Occipital lobe (tissue), 2 donors: Measurements from ENCODE around the gene DCLK1. TPM values are rescaled to one million over a fixed set of nuclear protein-coding genes. Genes with fewer than 3 reads are reported as not detected.

Source experiments
- DNase-seq: peaks from one replicate; lab custom pipeline; 2025; lab: John Stamatoyannopoulos, UW
- total RNA-seq: library from RNA; depleted of rRNA; stranded (reverse); fragments of >200 nt; gene quantifications from one replicate; pipeline ENCODE4 v1.2.3, GENCODE V29; 2014

The DCLK1 gene
- total RNA-seq, 1 donor from 2014 or later = 385 TPM

DNA sequence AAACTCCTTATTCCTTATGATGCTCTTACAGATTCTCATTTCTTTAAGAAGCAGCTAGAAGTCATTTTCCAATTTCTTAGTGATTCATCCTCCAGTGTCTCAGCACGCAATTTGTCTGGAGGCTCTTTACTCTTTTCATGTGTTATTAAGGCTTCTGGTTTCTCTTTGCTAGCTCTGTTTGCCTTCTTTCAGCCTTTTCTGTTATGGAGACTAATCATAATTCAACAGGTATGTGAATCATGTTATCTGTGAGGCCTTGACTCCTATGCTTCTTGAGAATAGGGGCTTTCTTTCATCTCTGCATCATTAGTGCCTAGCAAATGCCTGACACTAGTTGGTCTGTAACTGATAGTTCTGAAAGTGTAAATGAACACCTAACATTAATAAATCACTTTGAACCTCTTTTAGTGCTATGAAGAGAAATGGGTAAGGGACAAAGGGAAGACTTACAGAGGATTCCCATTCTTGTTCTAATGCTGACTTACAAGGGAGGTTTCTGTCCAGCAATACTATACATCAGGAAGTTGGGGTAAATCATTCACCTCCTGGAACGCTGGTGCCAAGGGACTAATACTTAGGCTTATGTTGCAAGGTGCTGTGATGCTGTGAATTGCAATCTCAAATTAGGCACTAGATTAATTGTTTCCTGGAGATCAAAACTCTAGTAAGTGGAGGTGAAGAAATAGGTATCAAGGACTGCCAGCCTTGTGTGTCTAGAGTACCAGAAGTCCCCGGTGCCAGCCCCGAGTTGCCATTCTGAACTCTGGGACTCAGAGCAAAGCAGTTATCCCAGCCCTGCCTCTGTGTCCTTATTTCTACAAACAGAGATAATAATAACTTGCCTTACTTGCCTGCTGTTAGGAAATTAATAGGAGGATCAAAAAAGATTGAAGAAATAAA lies 265.6 kb downstream of the DCLK1 start:
- no peak for DNase-seq

DNA sequence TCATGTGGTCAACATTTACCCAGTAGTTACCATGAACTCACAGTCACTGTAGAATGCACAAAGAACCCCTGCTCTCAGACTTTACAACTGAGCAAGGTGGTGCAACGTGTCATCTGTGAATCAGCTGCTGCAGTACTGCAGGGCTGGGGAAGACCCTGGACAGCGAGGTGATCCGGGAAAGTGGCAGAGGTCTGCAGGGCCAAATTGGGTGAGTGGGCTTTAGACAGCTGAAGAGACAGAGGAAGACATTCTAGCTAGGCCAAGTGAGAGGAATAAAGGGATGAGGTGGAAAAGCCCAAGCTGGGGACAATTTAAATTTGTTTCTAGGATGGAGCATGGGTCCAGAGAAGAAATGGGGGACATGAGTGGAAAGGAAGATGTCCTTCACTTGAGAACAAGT lies 270.5 kb downstream of the DCLK1 start:
- no peak for DNase-seq

DNA sequence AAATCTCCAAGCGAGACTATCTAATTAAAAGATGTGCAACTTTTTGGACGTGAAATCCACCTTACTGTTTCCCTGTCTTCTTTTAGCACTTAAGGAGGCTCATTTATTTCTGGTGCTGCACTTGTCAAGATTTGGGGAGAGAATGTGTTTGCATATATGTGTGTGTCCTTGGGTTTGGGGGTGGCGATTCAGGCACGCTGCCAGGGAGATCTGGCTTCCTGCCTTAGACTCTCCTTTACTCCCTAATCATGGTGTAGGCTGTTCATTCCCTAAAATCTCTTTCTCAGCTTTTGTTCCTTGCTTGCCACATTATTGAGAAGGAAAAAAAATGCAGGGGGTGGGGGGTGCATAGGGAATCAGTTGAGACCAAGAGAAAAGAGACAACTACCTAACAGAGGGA lies 271.2 kb downstream of the DCLK1 start:
- DNase-seq = no peak

DNA sequence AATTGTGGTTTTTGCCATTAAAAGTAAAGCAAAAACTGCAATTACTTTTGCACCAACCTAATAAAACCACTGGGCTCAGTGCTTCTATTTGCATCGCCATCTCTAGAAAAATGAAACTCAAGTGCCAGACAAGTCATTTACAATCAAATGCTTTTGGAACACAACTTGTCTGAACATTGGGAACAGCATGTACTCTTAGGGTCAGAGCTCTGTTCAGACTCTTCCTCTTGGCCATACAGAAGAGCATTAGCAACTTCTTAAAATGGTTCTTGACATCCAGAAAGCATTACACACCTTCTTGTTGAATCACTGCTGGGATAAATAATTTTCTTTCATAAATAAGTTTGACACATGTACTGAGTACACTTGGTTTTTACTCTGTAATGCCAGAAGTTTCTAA lies 272.5 kb downstream of the DCLK1 start:
- no peak for DNase-seq

DNA sequence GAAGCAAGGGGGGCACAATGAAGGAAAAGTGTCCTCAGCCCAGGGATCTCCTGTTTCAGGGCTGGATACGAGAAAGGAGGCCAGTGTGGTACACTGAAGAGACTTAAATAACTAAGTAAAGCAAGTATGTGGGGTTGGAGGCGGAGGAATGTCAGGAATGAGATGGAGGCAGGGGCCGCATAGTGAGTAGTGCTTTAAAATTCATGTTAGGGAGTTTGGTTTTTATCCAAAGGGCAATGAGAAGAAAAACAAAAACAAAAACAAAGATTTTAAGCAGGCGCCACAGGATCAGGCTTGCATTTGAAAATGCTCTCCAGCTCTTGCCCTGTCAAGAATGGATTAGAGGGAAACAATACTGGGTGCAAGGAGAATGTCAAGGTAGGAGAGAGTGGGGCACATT lies 273.4 kb downstream of the DCLK1 start:
- DNase-seq = no peak

DNA sequence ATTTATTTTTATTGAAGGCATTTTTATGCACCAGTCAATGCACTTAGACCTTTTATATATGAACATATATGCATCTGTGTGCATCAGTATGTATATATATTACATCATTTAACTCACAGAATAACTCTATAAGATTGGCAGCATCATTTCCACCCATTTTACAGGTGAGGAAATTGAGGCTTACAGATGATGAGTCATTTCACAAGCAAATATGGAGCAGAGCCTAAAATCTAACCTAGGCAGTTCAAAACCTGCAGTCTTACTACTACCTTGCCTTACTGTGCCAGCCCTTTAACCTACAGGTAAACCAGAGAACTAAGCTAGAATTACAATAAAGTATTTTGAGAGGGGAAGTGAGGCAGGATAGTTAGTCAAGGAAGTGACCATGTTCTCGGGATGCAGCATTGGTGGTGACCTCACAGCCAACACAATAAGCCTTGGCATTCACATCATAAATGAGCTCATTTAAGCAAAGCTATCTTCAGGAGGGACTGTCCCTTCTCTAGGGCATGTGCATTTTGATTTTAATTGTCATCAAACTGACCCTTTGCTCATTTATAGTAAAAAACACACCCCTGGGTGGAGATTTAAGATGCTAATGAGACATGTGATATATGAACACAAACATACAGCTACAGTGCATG lies 274.3 kb downstream of the DCLK1 start:
- no peak for DNase-seq

DNA sequence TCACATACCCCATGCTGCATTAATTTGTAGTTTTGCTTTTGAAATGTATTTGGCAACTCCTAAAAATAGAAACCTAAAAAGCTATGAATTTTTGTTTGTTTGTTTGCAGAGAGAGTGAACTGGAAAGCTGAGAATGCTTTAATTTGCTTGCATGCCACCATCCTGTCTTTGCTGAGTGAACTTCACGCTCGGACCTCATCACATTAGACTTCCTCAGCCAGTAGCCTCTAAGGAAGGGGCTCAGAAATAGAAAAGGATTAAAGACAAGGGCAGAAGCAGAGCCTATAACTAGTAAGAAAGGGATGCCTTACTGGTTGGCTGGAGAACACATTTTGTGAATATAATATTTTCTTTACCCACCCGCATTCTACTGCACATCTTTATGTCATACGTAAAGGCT lies 275.1 kb downstream of the DCLK1 start:
- no peak for DNase-seq

DNA sequence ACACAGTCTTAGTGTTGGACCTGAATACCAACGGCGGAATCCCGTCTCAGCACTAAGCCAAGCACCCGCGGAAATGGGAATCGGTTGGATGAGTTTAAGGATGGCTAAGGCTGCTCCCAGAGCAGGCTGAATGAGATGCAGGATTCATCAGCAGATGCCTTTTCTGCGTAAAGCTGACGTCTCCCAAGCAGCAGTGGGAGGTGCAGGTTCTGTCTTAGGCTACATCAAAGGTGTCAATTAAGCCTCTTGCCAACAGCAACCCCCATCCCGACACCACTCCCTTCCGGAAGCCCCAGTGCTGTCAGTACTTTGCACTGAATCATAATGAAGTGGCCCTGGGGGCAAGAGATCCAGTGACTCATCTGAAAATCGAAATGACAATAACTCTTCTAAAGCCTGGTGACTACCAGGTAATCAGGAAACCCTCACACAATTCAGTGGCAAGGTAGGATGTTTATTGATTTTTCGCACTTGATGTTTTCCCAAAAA lies 275.6 kb downstream of the DCLK1 start:
- DNase-seq = peak; percentile 43

DNA sequence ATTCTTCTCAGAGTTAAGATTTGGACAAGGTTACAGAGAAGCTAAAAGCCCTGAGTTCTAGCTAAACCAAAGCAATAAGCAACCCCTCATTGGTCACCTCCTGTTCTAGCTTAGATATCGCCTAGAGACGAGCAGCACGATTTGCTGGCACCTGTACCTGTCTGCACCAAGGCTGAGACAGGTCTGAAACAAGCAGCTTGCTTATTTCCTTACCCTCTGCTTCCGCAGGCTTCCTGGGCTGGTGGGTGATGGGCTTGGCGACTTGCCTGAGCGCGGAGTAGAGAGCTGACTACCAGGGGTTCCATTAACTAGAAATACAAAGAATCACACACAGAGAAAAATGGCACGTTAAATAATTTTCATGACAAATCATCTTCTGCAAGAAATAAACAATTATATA lies 276.9 kb downstream of the DCLK1 start:
- no peak for DNase-seq

DNA sequence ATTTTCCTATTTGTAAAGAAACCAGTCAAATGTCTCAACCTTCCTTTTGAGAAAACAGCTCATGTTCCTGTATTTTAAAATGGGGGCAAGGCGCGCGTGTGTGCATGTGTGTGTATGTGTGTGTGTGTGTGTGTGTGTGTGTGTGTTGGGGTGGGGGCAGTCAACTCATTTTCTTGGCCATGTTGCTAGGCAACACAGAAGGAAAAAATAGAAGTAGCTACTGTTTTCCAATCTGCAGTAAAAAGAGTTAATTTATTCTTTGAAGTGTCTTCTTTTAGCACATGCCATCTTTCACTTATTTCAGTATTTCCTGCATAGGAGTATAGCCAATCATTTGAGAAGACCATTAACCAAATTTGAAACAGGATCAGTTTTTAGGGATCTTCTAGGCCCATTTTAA lies 279.3 kb downstream of the DCLK1 start:
- no peak for DNase-seq

DNA sequence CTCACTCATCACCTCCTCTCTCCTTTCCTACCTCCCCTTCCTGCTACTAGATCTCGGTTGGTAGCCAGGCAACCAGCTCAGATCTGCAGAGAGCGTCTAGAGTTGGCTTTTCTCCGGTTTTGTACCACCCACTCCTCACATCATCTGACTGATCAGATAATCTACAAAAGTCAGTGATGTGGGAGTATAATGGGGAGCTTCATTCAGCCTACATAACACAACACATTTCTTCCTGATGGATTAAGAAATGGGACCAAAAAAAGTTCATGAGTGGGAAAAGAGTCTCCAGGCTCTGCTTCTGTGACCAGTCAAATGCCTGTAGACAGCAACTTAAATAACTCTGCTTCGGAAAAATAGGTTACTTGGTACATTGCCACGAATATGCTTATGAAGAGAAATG lies 279.8 kb downstream of the DCLK1 start:
- DNase-seq = no peak

DNA sequence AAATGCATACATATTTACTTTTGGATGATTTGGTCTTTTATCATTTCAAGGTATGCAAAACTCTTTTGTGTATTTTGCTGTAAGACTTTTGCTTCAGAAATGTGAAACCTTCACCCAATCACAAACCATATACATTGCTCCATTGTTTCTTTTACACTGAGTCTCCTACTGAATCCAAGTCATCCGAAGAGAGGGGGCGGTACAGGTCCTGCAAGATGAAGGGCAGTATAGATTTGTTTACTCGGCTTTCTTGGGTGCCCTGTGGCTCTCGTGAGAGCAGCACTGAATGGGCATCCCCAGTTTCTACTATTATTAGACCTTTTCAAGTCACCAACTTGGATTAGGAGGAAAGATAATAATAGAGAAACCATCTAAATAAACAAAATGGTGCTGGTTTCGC lies 280.6 kb downstream of the DCLK1 start:
- no peak for DNase-seq

DNA sequence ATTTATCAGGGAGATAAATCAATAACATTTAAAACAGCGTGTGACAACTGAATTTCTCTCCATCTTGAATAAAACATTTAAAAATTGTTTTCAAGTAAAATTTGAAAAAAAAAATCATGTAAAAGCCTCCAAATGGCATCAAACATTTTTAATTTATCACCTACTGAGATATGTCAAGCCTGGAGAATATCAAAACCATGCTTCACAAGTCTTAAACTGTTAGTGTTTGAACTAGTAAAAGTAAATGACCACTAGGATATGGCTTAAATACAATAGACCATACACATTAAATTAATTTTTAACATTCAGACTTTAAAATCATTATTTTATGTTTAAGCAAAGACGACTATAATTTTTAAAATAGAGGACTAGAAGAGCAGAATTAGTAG lies 281.9 kb downstream of the DCLK1 start:
- no peak for DNase-seq

DNA sequence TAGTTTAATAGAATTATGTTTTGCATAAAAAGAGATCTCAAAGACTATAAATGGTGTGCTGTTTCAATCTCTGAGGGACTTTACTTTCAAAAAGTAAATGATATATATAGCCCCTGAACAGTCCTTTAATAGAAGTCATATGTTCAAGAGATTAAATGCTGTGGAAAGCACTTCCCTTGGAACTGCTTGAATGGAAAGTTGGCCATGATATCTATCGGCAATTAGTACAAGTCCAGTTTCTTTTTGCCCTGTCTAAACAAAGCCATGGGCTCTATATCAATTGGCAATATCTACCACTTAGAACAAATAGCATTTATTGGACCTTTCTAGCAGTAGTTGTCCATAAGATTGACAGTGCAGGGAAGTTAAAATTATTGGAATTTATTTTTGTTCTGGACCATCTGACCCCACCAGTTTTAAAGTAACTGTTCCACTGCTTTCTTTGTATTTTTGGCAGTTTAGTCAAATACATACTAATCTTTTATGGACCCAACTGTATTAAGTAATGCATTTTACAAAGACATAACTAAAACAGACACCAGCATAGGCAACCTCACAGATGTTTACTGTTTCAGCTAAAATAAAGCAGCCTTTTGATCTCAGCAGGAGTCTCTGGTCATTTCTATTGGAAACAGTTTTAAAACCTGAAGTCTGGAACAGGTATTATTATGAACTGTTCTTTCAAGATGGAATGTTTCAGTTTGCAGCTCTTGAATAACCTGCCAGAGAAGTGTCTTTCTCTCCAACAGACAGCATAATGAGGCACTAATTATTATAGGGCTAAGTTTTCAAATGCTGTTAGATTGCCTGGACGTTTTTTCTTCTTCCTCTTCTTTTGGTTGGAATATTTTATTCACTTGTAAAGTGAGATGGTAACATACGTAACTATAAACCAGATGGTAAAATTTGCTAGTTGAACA lies 282.6 kb downstream of the DCLK1 start:
- no peak for DNase-seq

DNA sequence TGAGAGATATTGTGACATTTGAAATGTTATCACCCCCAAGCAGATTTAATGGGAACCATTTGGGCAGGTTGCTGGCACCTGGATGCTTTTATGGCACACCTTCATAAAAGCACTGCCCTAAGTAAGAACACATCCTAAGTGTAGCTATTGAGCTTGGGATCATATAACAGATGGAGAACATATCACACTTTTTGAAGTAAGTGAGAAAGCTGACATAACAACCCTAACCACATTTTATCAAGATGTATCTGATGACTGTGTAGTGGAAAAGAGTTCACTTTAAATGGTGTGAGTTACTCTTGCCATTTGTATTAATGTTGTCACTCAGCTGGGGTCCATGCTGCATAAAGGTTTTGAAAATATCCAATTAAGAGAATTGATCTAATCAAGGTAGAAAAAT lies 287.9 kb downstream of the DCLK1 start:
- DNase-seq = no peak

DNA sequence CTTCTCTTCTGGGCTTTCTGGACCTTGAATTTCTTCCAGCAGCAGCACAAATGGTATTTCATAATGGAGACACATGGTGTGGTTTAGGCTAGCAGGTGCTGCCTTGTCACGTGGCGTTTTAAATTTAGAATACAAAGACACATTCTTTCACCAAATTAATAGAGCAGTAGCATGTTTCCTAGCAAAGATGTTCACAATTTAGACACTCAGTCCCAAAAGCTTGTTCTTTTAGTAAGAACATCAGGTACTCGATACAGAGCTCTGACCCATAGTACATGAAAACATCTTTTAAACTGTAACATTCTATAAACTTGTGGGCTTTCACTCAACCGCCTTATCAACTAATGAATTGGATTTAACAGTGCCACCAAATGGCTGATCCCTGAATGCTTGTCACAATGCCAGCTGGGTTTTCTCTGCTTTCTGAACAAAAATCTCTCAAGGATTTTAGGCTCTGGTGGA lies 290.1 kb downstream of the DCLK1 start:
- peak; percentile 23 for DNase-seq

DNA sequence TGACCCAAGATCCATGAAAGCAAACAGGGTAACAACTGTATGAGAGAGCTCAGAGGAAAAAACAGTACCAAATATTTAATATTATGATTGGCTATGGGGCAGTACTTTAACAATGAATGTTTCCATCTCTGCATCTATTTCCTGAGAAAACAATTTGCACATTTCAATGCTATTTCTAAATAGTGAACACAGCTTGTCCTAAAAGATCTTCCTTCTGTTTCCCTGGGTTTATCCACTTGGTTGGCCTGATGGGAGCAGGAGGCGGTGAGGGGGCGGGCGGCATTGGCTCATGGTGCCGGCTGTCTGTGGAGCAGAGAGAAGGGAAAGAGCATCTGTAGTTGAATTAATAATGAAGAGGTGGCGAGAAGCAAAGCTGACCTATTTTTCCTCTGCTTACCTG lies 291.4 kb downstream of the DCLK1 start:
- DNase-seq = peak; percentile 39

DNA sequence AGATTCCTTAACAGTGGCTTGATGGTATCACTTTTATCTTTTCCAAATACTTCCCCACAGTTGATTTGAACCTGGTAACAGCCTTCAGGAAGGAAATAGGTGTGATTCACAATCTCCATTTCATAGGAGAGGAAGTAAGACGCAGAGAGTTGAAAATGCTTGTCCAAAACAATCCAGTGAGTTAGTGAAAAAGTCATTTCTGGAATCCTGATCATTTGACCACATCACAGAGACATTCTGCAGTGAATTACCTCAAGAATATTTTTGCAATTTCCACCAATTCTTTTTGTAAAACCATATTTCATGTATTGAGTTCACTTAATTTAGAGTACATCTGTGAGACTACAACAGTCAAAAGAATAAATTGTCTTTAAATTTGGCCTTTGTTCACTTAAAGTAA lies 292.8 kb downstream of the DCLK1 start:
- DNase-seq = no peak

DNA sequence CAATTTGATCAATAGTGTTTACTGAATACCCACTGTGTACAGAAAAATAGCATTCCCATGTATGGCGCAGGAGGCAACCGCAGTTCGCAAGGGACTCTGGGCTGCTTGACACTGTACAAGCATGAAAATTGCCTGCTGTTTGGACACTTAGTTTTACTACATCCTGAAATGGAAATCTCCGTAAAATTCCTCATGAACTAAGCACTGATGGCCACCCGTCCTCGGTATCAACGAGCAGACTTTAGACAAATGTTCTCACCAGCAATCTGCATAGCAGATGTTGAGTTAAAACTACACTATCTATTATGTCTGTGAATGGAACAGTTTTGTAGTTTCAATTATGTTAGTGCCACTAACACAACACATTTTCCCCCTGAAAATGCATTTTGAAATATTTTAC lies 294.7 kb downstream of the DCLK1 start:
- no peak for DNase-seq

DNA sequence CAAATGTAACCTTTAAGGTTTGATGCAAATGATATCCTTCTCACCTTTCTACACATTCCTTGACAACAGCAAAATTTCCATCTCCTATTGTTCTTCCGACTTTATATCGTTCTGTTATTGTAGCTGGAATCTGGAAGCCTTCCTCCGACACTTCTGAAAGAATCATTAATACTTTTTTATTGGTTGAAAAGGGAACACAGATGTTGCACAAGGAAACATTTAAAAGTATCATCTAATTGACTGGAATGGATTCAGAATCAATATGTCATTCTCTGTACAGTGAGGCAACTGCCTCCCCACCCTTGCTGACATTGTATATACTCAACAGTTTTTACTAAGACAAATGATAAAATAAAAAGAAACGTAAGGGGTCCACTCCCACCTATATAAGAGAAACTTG lies 295.2 kb downstream of the DCLK1 start:
- no peak for DNase-seq

DNA sequence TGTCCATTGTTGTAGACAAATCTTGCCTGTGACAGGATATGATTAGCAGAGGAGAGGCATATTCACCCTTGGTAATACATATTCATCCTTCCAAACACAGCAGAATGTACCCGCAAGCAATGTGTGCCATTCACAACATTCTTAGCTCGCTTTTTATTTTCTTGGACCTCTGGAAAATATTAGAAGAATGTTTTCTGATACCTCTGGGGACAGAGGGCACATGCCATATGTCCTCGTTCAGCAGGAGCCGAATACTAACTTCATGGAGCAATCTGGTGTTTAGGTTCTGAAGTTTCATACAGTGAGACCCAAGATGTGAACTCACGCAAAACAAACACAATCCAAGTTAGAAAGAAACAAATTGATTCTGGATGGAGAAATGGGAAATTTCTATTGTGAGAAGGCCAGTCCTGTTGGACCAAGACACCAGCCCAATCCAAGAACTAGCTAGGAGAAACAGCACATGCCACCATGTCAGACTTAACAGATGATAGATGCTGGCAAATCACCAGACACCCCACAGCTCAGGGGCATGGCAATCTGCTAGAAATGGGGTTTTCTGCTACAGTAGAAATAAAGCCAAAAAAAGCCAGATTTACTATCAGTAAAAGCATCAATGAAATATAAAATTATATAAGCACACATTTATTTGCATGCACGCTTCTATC lies 297.4 kb downstream of the DCLK1 start:
- no peak for DNase-seq
